Measurements from ENCODE around the gene ZNF19. TPM values are rescaled to one million over a fixed set of nuclear protein-coding genes. Genes with fewer than 3 reads are reported as not detected.

Gene ZNF19
- total RNA-seq, 1 donor from 2014 or later, result 3.8 TPM

GRCh38 chr16:71443714-71444113 is 45.4 kb downstream of the ZNF19 start:
- no peak for ATAC-seq
- DNase-seq (ENCODE audit: low spot score), result no peak

- no peak for DNase-seq (ENCODE audit: low spot score)
- no peak for ATAC-seq
Measured at GRCh38 chr16:71442051-71442440, 47.1 kb downstream of the ZNF19 start, which contains the start of gene TLE7. TLE7 (minus strand) TSS chr16:71442054; CDS start chr16:71433324, 8,730 bp downstream.

- no peak for ATAC-seq
- DNase-seq (ENCODE audit: low spot score), result no peak
Measured at GRCh38 chr16:71441348-71442050, 47.6 kb downstream of the ZNF19 start.

GRCh38 chr16:71440669-71441347 is 48.3 kb downstream of the ZNF19 start:
- no peak for DNase-seq (ENCODE audit: low spot score)
- no peak for ATAC-seq

- no peak for DNase-seq (ENCODE audit: low spot score)
- ATAC-seq, result no peak
Measured at GRCh38 chr16:71439523-71439922, 49.6 kb downstream of the ZNF19 start.

- DNase-seq (ENCODE audit: low spot score) (no peak), ATAC-seq (no peak)
Measured at GRCh38 chr16:71436473-71436872, 52.7 kb downstream of the ZNF19 start.

- DNase-seq (ENCODE audit: low spot score) (no peak), ATAC-seq (no peak)
Measured at GRCh38 chr16:71432906-71433305, 56.2 kb downstream of the ZNF19 start.

GRCh38 chr16:71431991-71432390 is 57.1 kb downstream of the ZNF19 start:
- ATAC-seq (no peak), DNase-seq (ENCODE audit: low spot score) (no peak)

- ATAC-seq (no peak), DNase-seq (ENCODE audit: low spot score) (no peak)
Measured at GRCh38 chr16:71431176-71431575, 57.9 kb downstream of the ZNF19 start.

GRCh38 chr16:71430744-71431143 is 58.4 kb downstream of the ZNF19 start:
- ATAC-seq (no peak), DNase-seq (ENCODE audit: low spot score) (no peak)

GRCh38 chr16:71429581-71429980 is 59.5 kb downstream of the ZNF19 start:
- no peak for ATAC-seq
- DNase-seq (ENCODE audit: low spot score), result no peak

GRCh38 chr16:71428883-71429282 is 60.2 kb downstream of the ZNF19 start:
- DNase-seq (ENCODE audit: low spot score), result no peak
- no peak for ATAC-seq

GRCh38 chr16:71428385-71428784 is 60.7 kb downstream of the ZNF19 start:
- ATAC-seq, result no peak
- DNase-seq (ENCODE audit: low spot score), result no peak

GRCh38 chr16:71426880-71427615 is 62.1 kb downstream of the ZNF19 start:
- DNase-seq (ENCODE audit: low spot score), result no peak
- ATAC-seq, result no peak

- DNase-seq (ENCODE audit: low spot score) (no peak), ATAC-seq (no peak)
Measured at GRCh38 chr16:71426069-71426879, 62.9 kb downstream of the ZNF19 start.

- no peak for DNase-seq (ENCODE audit: low spot score)
- ATAC-seq, result no peak
Measured at GRCh38 chr16:71425746-71426068, 63.4 kb downstream of the ZNF19 start.

GRCh38 chr16:71424626-71425025 is 64.5 kb downstream of the ZNF19 start:
- ATAC-seq (no peak), DNase-seq (ENCODE audit: low spot score) (no peak)

GRCh38 chr16:71423865-71424264 is 65.3 kb downstream of the ZNF19 start:
- no peak for DNase-seq (ENCODE audit: low spot score)

More at GRCh38 chr16:71423865-71424264, 65.3 kb downstream of the ZNF19 start:
- no peak for ATAC-seq

Measured in left lobe of liver (tissue), 2 donors.